Activated naive CD4-positive, alpha-beta T cell (primary cell): ENCODE results near the gene RAD54L.
"Not testable (repeated sequence)": the region's sequence is repeated elsewhere in the genome, so short reads cannot be mapped to it uniquely, and the experiment has no call there.

Source experiments
- DNase-seq, 4 experiments: peaks; one replicate each; lab custom pipeline; 2025; lab: John Stamatoyannopoulos, UW

RAD54L gene

DNA sequence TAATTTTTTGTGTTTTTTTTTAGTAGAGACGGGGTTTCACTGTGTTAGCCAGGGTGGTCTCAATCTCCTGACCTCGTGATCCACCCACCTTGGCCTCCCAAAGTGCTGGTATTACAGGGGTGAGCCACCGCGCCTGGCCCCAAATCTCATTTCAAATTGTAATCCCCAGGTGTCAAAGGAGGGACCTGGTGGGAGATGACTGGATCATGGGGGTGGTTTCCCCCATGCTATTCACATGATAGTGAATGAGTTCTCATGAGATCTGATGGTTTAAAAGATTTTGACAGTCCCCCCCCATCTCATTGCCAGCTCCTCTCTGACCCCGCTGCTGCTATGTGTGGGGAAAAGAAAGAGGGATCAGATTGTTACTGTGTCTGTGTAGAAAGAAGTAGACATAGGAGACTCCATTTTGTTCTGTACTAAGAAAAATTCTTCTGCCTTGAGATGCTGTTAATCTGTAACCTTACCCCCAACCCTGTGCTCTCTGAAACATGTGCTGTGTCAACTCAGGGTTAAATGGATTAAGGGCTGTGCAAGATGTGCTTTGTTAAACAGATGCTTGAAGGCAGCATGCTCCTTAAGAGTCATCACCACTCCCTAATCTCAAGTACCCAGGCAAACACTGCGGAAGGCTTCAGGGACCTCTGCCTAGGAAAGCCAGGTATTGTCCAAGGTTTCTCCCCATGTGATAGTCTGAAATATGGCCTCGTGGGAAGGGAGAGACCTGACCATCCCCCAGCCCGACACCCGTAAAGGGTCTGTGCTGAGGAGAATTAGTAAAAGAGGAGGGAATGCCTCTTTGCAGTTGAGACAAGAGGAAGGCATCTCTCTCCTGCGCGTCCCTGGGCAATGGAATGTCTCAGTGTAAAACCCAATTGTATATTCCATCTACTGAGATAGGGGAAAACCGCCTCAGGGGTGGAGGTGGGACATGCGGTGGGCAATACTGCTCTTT lies 72.7 kb downstream of the RAD54L start:
- DNase-seq: not testable (repeated sequence)

GRCh38 chr1:46322191-46322590 lies 74.6 kb downstream of the RAD54L start:
- not testable (repeated sequence) for DNase-seq

GRCh38 chr1:46325285-46326076 lies 77.9 kb downstream of the RAD54L start:
- not testable (repeated sequence) for DNase-seq
